ENCODE measurements around the gene BZW2.

Gene BZW2

DNA sequence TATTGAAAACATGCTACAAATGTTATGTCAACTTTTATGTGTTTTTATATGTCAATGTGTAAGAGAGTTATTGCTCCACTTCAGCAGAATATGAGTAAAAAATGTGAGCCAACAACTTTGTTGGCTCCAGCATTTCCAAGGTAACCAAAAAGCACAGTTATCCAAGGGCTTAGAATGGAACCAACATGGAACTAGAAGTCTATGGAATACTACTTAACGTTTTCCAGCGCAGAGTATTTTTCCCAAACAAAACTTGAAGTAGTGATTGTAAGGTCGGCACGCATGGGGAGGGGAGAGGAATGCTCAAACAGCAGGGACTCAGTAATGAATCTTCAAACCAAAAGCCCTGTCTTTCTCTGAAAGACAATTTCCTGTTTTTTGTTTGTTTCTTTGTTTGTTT, 62.5 kb downstream of the BZW2 start:
- Histone ChIP-seq H3K4me2 (ENCODE audit: low read length) (no peak overlapping the region), H3K79me2 (ENCODE audit: control insufficient read depth, low read length) (no peaks in the 10 kb centered on the region), H3F3A (ENCODE audit: control insufficient read depth, insufficient read depth) (peaks cover 13% of the 10 kb centered on the region), H3K4me3 (ENCODE audit: low read length) (no peak overlapping the region), H3K27me3 (ENCODE audit: control insufficient read depth, low read length) (no peaks in the 10 kb centered on the region), H3K9me3 (ENCODE audit: control insufficient read depth, insufficient read depth, low read length) (no peaks in the 10 kb centered on the region), H3K27ac (ENCODE audit: low read depth, low read length) (no peak overlapping the region), H3K36me3 (ENCODE audit: control insufficient read depth, low read length) (peaks cover 36% of the 10 kb centered on the region), H4K20me1 (ENCODE audit: control insufficient read depth, insufficient read depth, low read depth, low read length) (no peaks in the 10 kb centered on the region), H3K4me1 (ENCODE audit: control insufficient read depth, low read length) (no peaks in the 10 kb centered on the region), H3K9me2 (replicated peaks; ENCODE audit: control insufficient read depth, low read length) (no peaks in the 10 kb centered on the region)
- TF ChIP-seq, protein P1, sequence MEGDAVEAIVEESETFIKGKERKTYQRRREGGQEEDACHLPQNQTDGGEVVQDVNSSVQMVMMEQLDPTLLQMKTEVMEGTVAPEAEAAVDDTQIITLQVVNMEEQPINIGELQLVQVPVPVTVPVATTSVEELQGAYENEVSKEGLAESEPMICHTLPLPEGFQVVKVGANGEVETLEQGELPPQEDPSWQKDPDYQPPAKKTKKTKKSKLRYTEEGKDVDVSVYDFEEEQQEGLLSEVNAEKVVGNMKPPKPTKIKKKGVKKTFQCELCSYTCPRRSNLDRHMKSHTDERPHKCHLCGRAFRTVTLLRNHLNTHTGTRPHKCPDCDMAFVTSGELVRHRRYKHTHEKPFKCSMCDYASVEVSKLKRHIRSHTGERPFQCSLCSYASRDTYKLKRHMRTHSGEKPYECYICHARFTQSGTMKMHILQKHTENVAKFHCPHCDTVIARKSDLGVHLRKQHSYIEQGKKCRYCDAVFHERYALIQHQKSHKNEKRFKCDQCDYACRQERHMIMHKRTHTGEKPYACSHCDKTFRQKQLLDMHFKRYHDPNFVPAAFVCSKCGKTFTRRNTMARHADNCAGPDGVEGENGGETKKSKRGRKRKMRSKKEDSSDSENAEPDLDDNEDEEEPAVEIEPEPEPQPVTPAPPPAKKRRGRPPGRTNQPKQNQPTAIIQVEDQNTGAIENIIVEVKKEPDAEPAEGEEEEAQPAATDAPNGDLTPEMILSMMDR (IDR thresholded peaks at IDR 0.05; ENCODE audit: low read depth, low read length, poor library complexity, severe bottlenecking): no peak
- TF ChIP-seq EZH2phosphoT487 (IDR thresholded peaks at IDR 0.05; ENCODE audit: borderline replicate concordance, low read length): no peak

DNA sequence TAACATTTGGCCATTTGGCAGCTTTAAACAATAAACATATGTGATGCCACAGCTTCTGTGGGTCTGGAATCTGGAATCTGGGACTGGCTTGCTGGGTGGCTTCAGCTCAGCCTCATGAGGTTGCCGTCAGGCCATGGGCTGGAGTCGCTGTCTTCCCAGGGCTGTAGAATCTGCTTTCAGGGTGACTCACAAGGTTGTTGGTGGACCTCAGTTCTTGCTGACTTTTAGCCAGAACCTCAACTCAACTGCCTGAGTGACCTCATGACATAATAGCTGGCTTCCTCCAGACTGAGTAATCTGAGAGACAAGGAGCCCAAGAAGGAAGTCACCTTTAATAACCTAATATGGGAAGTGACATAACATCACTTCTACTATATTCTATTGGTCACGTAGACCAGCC, 63.0 kb downstream of the BZW2 start:
- no peaks in the 10 kb centered on the region for H3K27me3 ChIP-seq (ENCODE audit: control insufficient read depth, low read length)
- H4K20me1 ChIP-seq (ENCODE audit: control insufficient read depth, insufficient read depth, low read depth, low read length): no peaks in the 10 kb centered on the region
- H3K4me1 ChIP-seq (ENCODE audit: control insufficient read depth, low read length): no peaks in the 10 kb centered on the region
- no peak overlapping the region for H3K4me2 ChIP-seq (ENCODE audit: low read length)
- H3K79me2 ChIP-seq (ENCODE audit: control insufficient read depth, low read length): no peaks in the 10 kb centered on the region
- peaks cover 31% of the 10 kb centered on the region for H3K36me3 ChIP-seq (ENCODE audit: control insufficient read depth, low read length)
- no peak overlapping the region for H3K4me3 ChIP-seq (ENCODE audit: low read length)
- no peak for TF ChIP-seq EZH2phosphoT487 (IDR thresholded peaks at IDR 0.05; ENCODE audit: borderline replicate concordance, low read length)
- TF ChIP-seq, protein P1 (IDR thresholded peaks at IDR 0.05; ENCODE audit: low read depth, low read length, poor library complexity, severe bottlenecking): no peak
- no peaks in the 10 kb centered on the region for H3K9me3 ChIP-seq (ENCODE audit: control insufficient read depth, insufficient read depth, low read length)
- peaks cover 12% of the 10 kb centered on the region for H3F3A ChIP-seq (ENCODE audit: control insufficient read depth, insufficient read depth)
- no peaks in the 10 kb centered on the region for H3K9me2 ChIP-seq (replicated peaks; ENCODE audit: control insufficient read depth, low read length)
- no peak overlapping the region for H3K27ac ChIP-seq (ENCODE audit: low read depth, low read length)

DNA sequence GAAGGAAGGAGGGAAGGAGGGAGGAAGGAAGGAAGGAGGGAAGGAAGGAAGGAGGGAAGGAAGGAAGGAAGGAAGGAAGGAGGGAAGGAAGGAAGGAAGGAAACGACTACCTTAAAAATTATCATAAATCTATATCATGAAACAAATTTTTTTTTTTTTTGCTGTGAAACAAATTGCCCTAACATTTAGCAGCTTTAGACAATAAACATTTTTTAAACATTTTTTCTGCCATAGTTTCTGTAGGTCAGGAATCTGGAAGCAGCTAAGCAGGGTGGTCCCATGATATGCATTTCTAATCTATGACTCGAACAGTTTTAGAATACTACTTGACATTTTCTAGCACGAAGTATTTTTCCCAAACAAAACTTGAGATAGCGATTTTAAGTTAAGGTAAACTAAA, 64.7 kb downstream of the BZW2 start:
- TF ChIP-seq, protein P1 (IDR thresholded peaks at IDR 0.05; ENCODE audit: low read depth, low read length, poor library complexity, severe bottlenecking): no peak
- TF ChIP-seq EZH2phosphoT487 (IDR thresholded peaks at IDR 0.05; ENCODE audit: borderline replicate concordance, low read length): no peak
- H3K4me3 ChIP-seq (ENCODE audit: low read length): no peak overlapping the region
- H3K36me3 ChIP-seq (ENCODE audit: control insufficient read depth, low read length): peaks cover 20% of the 10 kb centered on the region
- H3K4me2 ChIP-seq (ENCODE audit: low read length): no peak overlapping the region
- no peaks in the 10 kb centered on the region for H3K9me2 ChIP-seq (replicated peaks; ENCODE audit: control insufficient read depth, low read length)
- H3F3A ChIP-seq (ENCODE audit: control insufficient read depth, insufficient read depth): peaks cover 12% of the 10 kb centered on the region
- H3K79me2 ChIP-seq (ENCODE audit: control insufficient read depth, low read length): no peaks in the 10 kb centered on the region
- H4K20me1 ChIP-seq (ENCODE audit: control insufficient read depth, insufficient read depth, low read depth, low read length): no peaks in the 10 kb centered on the region
- H3K27me3 ChIP-seq (ENCODE audit: control insufficient read depth, low read length): no peaks in the 10 kb centered on the region
- no peaks in the 10 kb centered on the region for H3K4me1 ChIP-seq (ENCODE audit: control insufficient read depth, low read length)
- no peaks in the 10 kb centered on the region for H3K9me3 ChIP-seq (ENCODE audit: control insufficient read depth, insufficient read depth, low read length)
- no peak overlapping the region for H3K27ac ChIP-seq (ENCODE audit: low read depth, low read length)

DNA sequence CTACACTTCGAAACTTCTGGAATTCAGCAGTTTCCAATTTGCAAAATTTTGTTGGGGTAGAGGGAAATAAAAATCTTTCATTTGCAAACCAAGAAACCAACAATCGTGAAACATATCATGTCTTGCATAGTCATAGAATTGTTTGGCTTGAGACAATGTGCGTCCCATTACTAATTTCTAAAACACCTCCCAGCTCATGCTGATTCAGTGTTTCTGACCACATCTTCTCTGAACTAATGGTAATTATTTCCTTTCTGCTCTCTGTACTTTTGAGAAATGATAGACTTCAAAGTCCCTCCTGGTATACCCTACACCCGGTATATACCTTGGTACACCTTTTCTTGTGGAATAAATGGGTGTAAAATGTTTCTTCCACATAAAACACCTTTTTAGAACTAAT, 65.7 kb downstream of the BZW2 start:
- TF ChIP-seq EZH2phosphoT487 (IDR thresholded peaks at IDR 0.05; ENCODE audit: borderline replicate concordance, low read length): no peak
- TF ChIP-seq, protein P1 (IDR thresholded peaks at IDR 0.05; ENCODE audit: low read depth, low read length, poor library complexity, severe bottlenecking): no peak
- no peaks in the 10 kb centered on the region for H3K9me2 ChIP-seq (replicated peaks; ENCODE audit: control insufficient read depth, low read length)
- no peaks in the 10 kb centered on the region for H3K9me3 ChIP-seq (ENCODE audit: control insufficient read depth, insufficient read depth, low read length)
- no peaks in the 10 kb centered on the region for H3K27me3 ChIP-seq (ENCODE audit: control insufficient read depth, low read length)
- no peaks in the 10 kb centered on the region for H4K20me1 ChIP-seq (ENCODE audit: control insufficient read depth, insufficient read depth, low read depth, low read length)
- H3K79me2 ChIP-seq (ENCODE audit: control insufficient read depth, low read length): no peaks in the 10 kb centered on the region
- no peak overlapping the region for H3K4me3 ChIP-seq (ENCODE audit: low read length)
- H3K36me3 ChIP-seq (ENCODE audit: control insufficient read depth, low read length): peaks cover 10% of the 10 kb centered on the region
- H3F3A ChIP-seq (ENCODE audit: control insufficient read depth, insufficient read depth): peaks cover 12% of the 10 kb centered on the region
- H3K4me1 ChIP-seq (ENCODE audit: control insufficient read depth, low read length): no peaks in the 10 kb centered on the region
- H3K4me2 ChIP-seq (ENCODE audit: low read length): no peak overlapping the region
- H3K27ac ChIP-seq (ENCODE audit: low read depth, low read length): no peak overlapping the region

Measured in DOHH2 (cell line).